ENCODE results near the gene AKR1E2.

AKR1E2 gene

GRCh38 chr10:4850397-4850796, 24.4 kb downstream of the AKR1E2 start:
- DNase-seq: no peak
- Histone ChIP-seq H3K27me3 (replicated peaks) (no peaks in the 10 kb centered on the region), H3K36me3 (replicated peaks) (no peaks in the 10 kb centered on the region), H3K4me3 (ENCODE audit: low read depth, low read length) (no peak overlapping the region), H3K27ac (no peak overlapping the region)
- no peak for TF ChIP-seq CTCF (IDR thresholded peaks at IDR 0.05; ENCODE audit: low read depth, low read length, missing control alignments)
- in situ Hi-C loops (cut with HindIII; ENCODE audit: low pct_ligation_motif_present, low sequenced_read_pairs): no loop called here

GRCh38 chr10:4851176-4851575, 25.2 kb downstream of the AKR1E2 start:
- no peaks in the 10 kb centered on the region for H3K36me3 ChIP-seq (replicated peaks)
- no peak for DNase-seq
- no peak overlapping the region for H3K4me3 ChIP-seq (ENCODE audit: low read depth, low read length)
- TF ChIP-seq CTCF (IDR thresholded peaks at IDR 0.05; ENCODE audit: low read depth, low read length, missing control alignments): no peak
- H3K27ac ChIP-seq: no peak overlapping the region
- in situ Hi-C loops (cut with HindIII; ENCODE audit: low pct_ligation_motif_present, low sequenced_read_pairs): no loop called here
- H3K27me3 ChIP-seq (replicated peaks): no peaks in the 10 kb centered on the region

DNA sequence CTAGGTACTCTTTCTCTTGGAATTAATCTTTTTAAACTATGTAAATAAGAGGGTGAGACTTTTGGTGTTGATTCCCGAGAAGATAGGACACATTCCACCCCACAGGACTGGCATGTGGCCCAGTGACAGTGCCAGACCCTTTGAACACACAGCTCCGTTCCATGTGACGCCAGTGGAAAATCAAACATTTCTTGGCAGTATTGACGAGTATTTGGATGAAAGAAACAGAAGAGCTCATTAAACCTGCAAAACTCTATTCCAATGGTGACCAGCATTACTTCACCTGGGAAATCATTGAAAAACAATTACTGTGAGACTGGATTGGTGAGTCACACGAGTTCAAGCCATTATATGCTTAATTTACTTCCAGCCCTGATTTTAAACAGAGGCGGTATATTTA, 25.8 kb downstream of the AKR1E2 start:
- in situ Hi-C loops (cut with HindIII; ENCODE audit: low pct_ligation_motif_present, low sequenced_read_pairs): no loop called here
- Histone ChIP-seq H3K36me3 (replicated peaks) (no peaks in the 10 kb centered on the region), H3K27ac (no peak overlapping the region), H3K27me3 (replicated peaks) (no peaks in the 10 kb centered on the region), H3K4me3 (ENCODE audit: low read depth, low read length) (no peak overlapping the region)
- no peak for TF ChIP-seq CTCF (IDR thresholded peaks at IDR 0.05; ENCODE audit: low read depth, low read length, missing control alignments)
- DNase-seq: no peak

GRCh38 chr10:4865945-4866661, 40.1 kb downstream of the AKR1E2 start:
- no peak for DNase-seq
- no peak for TF ChIP-seq CTCF (IDR thresholded peaks at IDR 0.05; ENCODE audit: low read depth, low read length, missing control alignments)
- Histone ChIP-seq H3K4me3 (ENCODE audit: low read depth, low read length) (no peak overlapping the region), H3K27ac (no peak overlapping the region), H3K36me3 (replicated peaks) (no peaks in the 10 kb centered on the region), H3K27me3 (replicated peaks) (no peaks in the 10 kb centered on the region)
- in situ Hi-C loops (cut with HindIII; ENCODE audit: low pct_ligation_motif_present, low sequenced_read_pairs): no loop called here

- Histone ChIP-seq H3K4me3 (ENCODE audit: low read depth, low read length) (no peak overlapping the region), H3K27ac (no peak overlapping the region), H3K27me3 (replicated peaks) (no peaks in the 10 kb centered on the region), H3K36me3 (replicated peaks) (no peaks in the 10 kb centered on the region)
- DNase-seq: no peak
- no peak for TF ChIP-seq CTCF (IDR thresholded peaks at IDR 0.05; ENCODE audit: low read depth, low read length, missing control alignments)
- in situ Hi-C loops (cut with HindIII; ENCODE audit: low pct_ligation_motif_present, low sequenced_read_pairs): no loop called here
Observed at GRCh38 chr10:4867109-4867519, 41.1 kb downstream of the AKR1E2 start.
